ENCODE results near the gene DCLK1. TPM values are rescaled to one million over a fixed set of nuclear protein-coding genes. Genes with fewer than 3 reads are reported as not detected.

DCLK1 gene
- total RNA-seq, 2 donors from 2014 or later: 64.4 to 112 TPM

DNA sequence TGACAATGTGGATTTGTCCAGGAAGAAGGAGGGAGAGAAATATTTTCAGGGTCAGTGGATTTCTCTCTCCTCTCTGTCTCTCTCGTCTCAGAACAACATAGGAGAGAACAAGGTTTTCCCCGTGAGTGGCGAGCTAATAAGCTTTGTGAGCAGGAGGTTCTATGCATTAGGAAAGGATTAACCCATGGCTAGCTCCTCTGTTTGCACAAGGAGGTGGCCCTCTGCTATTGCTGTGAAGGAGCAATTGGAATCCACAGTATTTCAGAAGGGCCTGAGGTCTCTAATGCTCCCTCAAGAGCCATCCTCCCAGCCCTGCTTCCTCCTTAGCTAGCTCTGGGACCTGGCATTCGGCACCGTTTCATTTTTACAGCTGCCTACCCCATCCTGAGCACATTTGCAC lies 365.8 kb downstream of the DCLK1 start:
- DNase-seq (ENCODE audit: low spot score): no peak
- intact Hi-C loops (cut with DNase I): no loop called here

DNA sequence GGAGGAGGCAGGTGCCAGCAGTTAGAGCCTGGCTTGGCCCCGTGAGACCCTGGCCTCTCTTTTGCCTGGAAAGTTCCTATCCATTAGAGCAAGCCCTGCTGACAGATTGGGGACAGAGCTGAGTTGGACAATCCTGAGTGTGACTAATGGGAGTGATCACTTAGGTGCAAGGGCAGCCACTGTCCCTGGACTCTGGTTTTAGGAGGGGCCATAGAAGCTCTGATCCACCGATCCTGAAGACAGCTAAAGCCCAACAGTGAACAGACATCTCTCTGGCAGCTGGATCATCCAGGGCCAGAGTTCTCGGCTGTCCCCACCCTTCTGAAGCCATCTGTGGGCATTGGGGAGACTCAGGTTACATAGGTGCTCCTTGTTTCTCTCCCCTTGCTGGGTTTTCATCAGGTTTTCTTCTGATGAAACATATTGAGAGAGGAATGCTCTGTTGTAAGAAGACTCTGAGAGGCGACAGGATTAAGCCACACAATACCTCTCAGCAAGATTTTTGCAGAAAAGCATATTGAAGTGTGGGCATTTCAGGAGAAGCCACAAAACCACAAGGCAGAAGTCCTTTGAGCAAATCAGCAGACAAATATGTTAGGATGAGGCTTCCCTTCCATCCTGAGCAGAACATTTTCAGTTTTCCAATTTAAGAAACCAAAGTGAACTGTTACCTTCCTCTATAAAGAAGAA lies 366.7 kb downstream of the DCLK1 start:
- no peak for DNase-seq (ENCODE audit: low spot score)
- intact Hi-C loops (cut with DNase I): no loop called here

DNA sequence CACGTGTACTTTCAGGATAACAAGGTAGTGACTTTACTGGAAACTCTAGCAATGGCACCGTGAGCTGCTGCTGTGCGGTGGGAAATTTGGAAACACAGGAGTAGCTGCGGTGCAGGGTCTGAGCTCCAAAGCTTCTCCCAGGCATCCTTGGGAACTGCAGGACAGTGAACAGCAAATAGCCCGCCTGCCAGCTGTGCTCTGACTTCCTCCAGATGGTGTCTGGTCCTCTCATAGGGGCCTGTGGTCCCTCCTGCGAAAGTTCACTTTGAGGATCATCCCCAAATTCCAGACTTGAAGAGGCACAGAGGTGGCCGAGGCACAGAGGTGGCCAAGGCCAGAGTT lies 367.4 kb downstream of the DCLK1 start:
- DNase-seq (ENCODE audit: low spot score): no peak
- intact Hi-C loops (cut with DNase I): no loop called here

DNA sequence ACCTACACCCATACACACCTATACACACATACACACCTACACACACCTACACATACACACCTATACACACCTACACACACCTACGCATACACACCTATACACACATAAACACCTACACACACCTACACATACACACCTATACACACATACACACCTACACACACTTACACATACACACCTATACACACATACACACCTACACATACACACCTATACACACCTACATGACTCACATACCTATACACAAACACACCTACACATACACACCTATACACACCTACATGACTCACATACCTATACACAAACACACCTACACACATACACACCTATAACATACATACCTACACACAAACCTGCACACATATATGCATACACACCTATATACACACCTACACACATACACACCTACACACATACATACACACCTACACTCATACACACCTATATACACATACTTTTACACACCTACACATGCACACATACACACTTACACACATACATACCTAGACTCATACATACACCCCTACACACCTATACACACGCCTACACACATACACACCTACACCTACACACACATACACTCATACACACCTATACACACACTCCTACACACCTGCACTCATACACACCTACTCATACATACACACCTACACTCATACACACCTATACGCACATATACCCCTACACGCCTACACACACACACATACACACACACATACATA lies 368.0 kb downstream of the DCLK1 start:
- intact Hi-C loops (cut with DNase I): no loop called here
- no peak for DNase-seq (ENCODE audit: low spot score)

DNA sequence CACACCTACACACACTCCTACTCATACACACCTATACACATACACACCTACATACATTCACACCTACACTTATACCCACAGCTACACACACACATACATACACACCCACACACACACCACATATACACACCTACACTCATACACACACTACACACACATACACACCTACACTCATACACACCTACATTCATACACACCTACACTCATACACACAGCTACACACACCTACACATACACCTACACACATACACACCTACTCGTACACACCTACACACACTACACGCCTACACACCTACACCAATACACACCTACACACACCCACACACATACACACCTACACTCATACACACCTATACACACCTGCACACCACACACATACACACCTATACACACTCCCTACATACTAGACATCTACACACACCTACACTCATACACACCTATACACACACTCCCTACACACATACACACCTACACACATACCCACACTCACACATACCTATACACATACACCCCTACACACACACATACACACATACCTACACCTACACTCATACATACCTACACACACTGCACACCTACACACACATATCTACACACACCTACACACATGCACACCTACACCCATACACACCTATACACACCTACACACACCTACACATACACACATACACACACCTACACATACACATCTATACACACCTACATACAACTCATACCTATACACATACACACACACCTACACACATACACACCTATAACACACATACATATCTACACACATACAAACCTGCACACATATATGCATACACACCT lies 369.5 kb downstream of the DCLK1 start:
- intact Hi-C loops (cut with DNase I): no loop called here
- DNase-seq (ENCODE audit: low spot score): no peak

DNA sequence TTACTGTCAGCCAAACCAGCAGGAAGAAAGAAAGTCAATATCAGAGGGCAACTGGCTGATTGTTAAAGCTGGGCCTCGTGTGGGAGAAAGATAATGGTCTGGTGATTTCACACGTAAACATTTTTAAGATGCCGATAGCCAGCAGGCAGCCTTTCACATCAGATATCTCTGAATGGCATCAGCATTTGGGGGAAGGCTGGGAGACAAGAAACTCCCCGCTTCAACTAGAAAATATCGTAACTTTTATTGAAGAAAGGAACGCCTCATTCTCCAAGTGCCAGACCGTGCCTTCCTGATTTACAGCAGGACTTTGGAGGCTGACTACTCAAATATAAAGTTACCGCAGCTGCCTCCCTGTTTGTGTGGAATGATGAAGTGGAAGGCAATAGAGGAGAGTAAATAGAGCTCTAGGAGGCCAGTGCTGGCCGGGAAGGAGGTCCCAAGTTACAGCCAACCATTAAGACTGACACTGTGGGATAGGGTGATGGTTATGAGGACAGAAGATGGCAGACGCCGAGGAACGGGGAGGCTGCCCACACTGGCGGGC lies 370.4 kb downstream of the DCLK1 start:
- intact Hi-C loops (cut with DNase I): no loop called here
- DNase-seq (ENCODE audit: low spot score): no peak

DNA sequence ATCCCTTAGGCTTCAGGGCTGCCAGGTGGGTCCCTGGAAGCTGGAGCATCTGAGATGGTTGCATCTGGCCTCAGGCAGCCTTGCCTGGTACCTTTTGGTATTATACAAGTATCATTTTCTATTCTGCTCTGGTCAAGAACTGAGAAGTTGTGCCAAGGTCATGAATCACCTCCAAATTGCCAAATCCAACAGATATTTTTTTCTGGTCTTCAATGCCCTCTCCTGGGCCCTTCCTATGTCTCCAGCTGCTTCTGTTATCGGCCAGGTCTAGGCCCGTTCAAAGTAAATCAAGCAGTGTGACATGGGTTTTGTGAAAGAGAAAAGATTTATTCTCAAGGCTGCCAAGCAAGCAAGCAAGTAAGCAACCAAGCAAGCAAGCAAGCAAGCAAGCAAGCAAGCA lies 383.6 kb downstream of the DCLK1 start:
- no peak for DNase-seq (ENCODE audit: low spot score)
- intact Hi-C loops (cut with DNase I): no loop called here

DNA sequence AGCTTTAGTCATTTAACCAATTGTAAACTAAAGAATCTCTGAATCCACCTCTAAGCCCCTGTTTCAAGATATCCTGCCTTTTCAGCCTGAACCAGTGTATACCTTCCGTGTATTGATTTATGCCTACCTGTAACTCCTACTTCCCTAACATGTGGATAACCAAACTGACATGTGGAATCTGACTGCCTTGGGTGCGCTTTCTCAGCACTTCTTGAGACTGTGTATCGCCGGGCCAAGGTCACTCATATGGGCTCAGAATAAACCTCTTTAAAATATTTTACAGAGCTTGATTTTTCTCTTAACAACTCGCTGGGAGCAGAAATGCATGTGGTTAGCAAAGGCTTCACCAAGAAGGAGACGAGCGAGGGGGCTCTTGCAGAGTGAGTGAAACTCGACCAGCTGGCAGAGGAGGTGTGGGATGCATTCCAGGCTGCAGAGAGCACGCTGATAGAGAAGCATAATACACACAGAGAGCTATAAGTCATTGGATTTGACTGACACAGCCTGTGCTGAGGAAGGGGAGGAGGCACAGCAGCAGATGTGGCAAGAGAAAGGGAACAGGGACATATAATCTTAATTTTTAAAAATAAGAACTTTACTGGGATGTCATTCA lies 386.5 kb downstream of the DCLK1 start:
- intact Hi-C loops (cut with DNase I): no loop called here

DNA sequence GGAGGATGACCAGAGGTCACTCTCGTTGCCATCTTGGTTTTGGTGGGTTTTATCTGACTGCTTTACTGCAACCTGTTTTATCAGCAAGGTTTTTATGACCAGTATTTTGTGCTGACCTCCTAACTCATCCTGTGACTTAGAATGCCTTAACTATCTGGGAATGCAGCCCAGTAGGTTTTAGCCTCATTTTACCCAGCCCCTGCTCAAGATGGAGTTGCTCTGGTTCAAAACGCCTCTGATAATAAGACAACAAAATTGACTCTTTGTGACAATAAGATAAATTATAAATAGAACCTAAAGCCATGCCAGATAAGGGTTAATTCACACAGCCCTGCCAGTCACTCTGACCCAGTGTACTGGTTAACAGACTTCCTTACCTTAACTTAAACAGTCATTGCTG lies 387.0 kb downstream of the DCLK1 start:
- DNase-seq (ENCODE audit: low spot score): no peak

More for the DNA sequence above, 386.5 kb downstream of the DCLK1 start:
- DNase-seq (ENCODE audit: low spot score): no peak

DNA sequence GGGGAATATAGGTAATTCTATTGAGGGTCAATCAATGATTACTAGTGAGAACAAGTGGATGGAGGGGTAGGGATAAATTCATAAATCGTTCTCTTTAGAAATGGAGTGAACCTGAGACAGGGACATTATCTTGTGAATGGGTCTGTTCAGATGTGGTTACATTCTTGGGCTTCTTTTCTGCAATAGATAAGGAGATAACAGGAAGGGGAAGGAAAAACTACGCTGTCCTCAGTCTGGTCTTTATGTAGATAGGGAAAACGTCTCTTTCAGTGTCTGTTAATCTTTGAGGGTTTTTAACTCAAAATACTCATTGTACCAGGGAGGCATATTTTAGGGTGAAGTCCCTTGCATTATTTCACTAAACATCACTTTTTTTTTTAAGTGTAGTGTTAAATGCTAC lies 388.0 kb downstream of the DCLK1 start:
- intact Hi-C loops (cut with DNase I): no loop called here

More for the DNA sequence above, 387.0 kb downstream of the DCLK1 start:
- intact Hi-C loops (cut with DNase I): no loop called here

DNA sequence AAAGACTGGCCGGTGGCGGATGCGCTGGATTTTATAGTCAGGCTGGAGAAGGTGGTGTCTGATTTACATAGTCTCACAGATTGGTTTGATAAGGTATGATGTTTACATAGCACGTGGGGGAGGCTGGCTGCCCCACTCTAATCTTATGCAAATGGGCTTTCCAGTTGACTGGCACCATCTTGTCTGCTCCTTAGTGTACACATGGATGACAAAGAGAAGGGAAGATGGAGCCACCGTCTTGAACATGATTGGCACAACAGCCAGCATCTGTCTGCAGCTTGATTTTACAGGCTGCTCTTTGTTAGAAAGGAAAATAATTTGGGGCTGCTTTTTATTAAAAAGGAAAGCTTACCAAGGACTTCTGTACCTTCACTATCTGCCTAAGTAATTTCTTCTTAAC lies 389.5 kb downstream of the DCLK1 start:
- intact Hi-C loops (cut with DNase I): no loop called here
- no peak for DNase-seq (ENCODE audit: low spot score)

More for the DNA sequence above, 388.0 kb downstream of the DCLK1 start:
- DNase-seq (ENCODE audit: low spot score): no peak

DNA sequence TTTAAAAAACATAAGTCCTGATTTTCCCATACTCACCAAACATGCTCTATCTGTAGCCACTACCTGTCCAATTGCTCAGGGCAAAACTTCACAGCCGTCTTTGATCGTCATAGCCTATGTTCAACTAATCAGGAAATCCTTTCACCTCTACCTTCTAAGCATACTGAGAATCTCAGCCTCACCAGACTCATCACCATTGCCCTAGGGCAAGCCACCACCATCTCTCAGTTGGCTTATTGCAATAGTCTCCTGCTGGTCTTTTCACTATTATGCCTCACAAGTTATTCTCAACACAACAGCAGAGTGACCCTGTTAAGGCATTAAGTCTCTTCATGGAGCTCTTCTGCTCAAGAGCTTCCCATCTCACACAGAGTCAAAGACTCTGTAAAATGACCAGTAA lies 394.3 kb downstream of the DCLK1 start:
- intact Hi-C loops (cut with DNase I): no loop called here
- no peak for DNase-seq (ENCODE audit: low spot score)

DNA sequence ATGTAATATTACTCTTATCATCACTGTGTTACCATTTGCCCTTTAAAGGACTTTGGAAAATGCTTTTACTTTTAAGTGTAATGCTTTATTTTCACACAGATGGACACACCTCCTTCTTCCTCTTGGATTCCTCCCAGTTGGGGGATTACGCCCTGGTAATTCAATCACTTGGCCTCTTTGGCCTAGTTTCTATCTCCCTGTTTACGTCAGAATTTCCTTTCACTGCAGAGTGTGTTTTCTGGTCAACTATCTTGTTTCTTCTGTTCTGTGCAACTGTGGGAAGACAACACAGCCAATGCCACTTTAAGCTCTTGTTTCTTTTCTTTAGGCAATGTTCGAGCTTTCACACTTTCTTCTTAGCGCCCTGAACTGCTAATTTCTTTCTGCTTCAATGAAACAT lies 397.4 kb downstream of the DCLK1 start:
- intact Hi-C loops (cut with DNase I): loop anchor here in 1 of 2 donors (1.0 kb wide), 1 partner anchor 33 kb away; no protein-coding TSS in a partner anchor
- no peak for DNase-seq (ENCODE audit: low spot score)

DNA sequence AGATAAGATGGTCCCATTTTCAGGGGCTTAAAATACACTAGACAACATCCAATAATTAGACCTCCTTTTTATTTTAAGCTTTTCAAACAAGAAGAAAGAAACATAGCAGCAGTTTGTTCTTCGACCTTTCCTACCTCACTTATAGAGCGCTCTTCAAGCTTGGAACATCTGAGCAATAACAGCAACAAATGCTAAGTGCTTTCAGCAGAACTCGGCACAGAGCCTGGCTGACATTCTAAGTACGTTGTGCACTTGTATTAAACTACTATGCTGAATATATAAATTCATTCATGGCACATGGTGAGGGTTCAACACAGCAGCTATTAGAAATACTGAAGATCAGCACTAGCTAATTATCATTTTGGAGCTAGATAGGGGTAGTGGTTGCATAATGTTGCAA lies 398.6 kb downstream of the DCLK1 start:
- DNase-seq (ENCODE audit: low spot score): no peak
- intact Hi-C loops (cut with DNase I): no loop called here

DNA sequence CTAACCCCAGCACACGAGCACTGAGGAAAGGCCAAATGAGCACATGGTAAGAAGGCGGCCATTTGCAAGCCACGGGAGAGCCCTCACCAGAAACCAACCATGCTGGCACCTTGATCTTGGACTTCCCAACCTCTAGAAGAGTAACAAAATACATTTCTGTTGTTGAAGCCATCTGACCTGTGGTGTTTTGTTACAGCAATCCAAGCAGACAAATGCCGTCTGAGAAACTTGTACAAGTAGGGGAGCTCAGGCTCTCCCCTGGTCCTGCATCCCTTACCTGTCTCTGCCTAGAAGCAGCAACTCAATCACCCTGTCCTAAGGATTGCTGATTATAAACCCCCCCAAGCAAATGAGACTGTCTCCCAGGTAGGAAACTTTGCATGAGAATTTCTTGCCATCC lies 399.7 kb downstream of the DCLK1 start:
- intact Hi-C loops (cut with DNase I): no loop called here
- DNase-seq (ENCODE audit: low spot score): no peak

DNA sequence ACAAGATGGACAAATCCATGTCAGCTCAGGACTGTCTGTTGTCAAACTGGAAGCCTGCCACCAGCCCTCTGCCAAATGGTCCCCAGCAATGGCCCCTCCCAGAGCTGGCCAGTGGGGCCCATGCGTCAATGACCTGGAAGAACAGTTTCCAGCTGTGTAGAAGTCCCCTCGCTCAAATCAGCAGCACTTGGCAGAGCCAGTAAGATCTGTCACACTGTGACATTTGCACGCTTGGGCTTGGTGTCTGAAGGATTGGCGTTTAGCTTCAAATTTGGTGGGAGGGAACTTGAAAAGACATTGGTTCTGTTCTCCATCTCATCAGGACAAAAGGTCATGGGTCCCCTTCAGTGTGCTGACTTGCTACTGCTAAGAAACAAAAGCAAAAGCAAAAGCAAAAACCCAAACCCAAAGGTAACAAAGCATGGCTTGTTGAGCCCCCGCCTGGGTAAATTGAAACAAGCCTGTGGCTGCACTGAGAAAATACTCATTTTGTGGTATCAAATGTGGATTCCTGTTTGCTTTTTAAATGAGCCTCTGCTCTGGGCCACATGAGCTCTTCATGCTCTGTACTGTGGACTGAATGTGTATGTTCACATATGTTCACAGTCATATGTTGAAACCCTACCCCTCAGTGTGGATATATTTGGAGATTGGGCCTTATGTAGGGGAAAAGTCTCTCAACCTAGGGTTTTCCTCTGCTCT lies 401.1 kb downstream of the DCLK1 start:
- no peak for DNase-seq (ENCODE audit: low spot score)
- intact Hi-C loops (cut with DNase I): no loop called here

DNA sequence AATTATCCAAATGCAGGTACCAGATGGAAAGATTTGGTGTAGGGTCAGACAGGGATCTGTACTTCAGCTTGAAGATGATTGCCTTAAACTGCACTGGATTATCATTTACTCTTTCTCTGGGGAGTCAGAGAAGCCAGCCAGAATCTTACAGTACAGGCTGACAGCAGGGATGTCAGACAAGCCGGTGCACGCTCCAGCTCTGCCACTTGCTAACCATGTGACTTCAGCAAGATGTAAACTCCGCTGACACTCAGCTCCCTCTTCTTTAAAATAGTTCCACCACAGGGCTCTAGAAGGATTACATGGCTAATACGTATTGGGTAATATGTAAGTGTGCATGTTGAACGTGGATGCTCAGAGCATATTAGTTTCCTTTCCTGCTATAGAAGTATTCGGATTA lies 403.3 kb downstream of the DCLK1 start:
- intact Hi-C loops (cut with DNase I): no loop called here
- no peak for DNase-seq (ENCODE audit: low spot score)

DNA sequence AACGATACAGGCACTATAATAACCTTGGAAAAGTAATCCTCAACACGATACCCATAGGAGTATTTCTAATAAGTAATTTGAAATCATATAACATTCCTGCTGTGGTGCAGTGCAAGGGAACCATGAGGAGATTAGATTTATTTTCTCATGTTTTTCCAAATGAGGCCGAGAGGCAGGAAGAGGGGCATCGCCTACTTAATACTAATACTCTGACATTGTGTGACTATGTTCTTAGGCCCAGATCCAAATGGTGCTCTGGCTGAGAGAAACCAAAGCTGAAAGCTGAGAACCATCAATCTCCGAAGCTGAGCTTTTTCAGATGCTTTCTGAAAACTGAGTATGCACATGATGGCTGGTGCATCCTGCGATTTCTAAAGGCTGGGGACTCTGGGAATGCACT lies 406.7 kb downstream of the DCLK1 start:
- intact Hi-C loops (cut with DNase I): no loop called here
- no peak for DNase-seq (ENCODE audit: low spot score)

DNA sequence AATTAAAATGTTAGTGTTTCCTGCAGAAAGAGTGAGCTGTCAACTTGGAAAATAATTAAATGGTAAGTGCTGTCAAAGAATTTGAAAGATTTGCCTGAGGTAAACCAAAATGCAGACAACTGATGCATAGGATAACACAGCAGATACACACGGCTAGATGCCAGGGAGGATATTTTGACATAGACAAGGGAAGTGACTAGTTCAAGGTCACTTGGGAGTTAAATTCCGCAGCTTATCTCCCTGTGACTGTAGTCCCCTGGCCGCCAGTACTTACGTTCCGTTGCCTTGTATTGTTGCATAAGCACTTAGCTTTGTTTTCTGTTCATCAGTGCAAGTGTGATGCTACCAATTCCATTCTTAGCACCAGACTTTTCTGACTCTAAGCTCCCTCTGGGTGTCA lies 407.4 kb downstream of the DCLK1 start:
- DNase-seq (ENCODE audit: low spot score): no peak
- intact Hi-C loops (cut with DNase I): no loop called here

Measured in posterior vena cava (tissue), 2 donors.